Neural progenitor cell (in vitro differentiated cells): ENCODE measurements around the gene FABP1. TPM values are rescaled to one million over a fixed set of nuclear protein-coding genes. Genes with fewer than 3 reads are reported as not detected.

Source experiments
- DNase-seq: peaks from one replicate; pipeline ENCODE4 v3.0.0-alpha.2; 2016; ENCODE audit warnings: low spot score
- H2AFZ ChIP-seq: fragments of 200-600 bp; sonication (generic); replicated peaks from 2 replicates; pipeline ENCODE4 v1.6.1; 2016; ENCODE audit warnings: antibody characterized with exemption
- H3F3A ChIP-seq: fragments of 200-600 bp; sonication (generic); 2 replicates; pipeline ENCODE4 v1.6.1; 2016; ENCODE audit warnings: antibody characterized with exemption, low read depth
- H3K27ac ChIP-seq: fragments of 200-600 bp; sonication (generic); 2 replicates; pipeline ENCODE4 v1.5.1; 2016; ENCODE audit warnings: mild to moderate bottlenecking
- H3K27me3 ChIP-seq: fragments of 200-600 bp; sonication (generic); 2 replicates; pipeline ENCODE4 v1.6.1; 2016; ENCODE audit warnings: mild to moderate bottlenecking, moderate library complexity
- H3K36me3 ChIP-seq: fragments of 200-600 bp; sonication (generic); 2 replicates; pipeline ENCODE4 v1.5.1; 2016
- H3K4me1 ChIP-seq: fragments of 200-600 bp; sonication (generic); 2 replicates; pipeline ENCODE4 v1.6.1; 2016; ENCODE audit warnings: mixed run types
- H3K4me2 ChIP-seq: fragments of 200-600 bp; sonication (generic); 2 replicates; pipeline ENCODE4 v1.6.1; 2016
- H3K4me3 ChIP-seq: fragments of 200-600 bp; sonication (generic); 2 replicates; pipeline ENCODE4 v1.5.1; 2016
- H3K79me2 ChIP-seq: fragments of 200-600 bp; sonication (generic); 2 replicates; pipeline ENCODE4 v1.6.1; 2016; ENCODE audit warnings: low read depth
- H3K9ac ChIP-seq: fragments of 200-600 bp; sonication (generic); 2 replicates; pipeline ENCODE4 v1.6.1; 2016
- H3K9me3 ChIP-seq: fragments of 200-600 bp; sonication (generic); 2 replicates; pipeline ENCODE4 v1.5.1; 2016; ENCODE audit warnings: low read depth
- H4K20me1 ChIP-seq: fragments of 200-600 bp; sonication (generic); 2 replicates; pipeline ENCODE4 v1.6.1; 2016; ENCODE audit warnings: low read depth
- H3K27ac Mint-ChIP-seq: 3 replicates; pipeline ENCODE4 v1.8.0; 2021; ENCODE audit warnings: mixed read lengths
- H3K27me3 Mint-ChIP-seq: 2 replicates; pipeline ENCODE4 v1.8.0; 2022; ENCODE audit warnings: low read depth, mild to moderate bottlenecking, inconsistent platforms, moderate library complexity, mixed read lengths; ENCODE audit not compliant: insufficient read depth
- H3K36me3 Mint-ChIP-seq: 3 replicates; pipeline ENCODE4 v1.8.0; 2021; ENCODE audit warnings: mixed read lengths
- H3K4me1 Mint-ChIP-seq: 3 replicates; pipeline ENCODE4 v1.8.0; 2021; ENCODE audit warnings: mixed read lengths
- H3K4me3 Mint-ChIP-seq: 3 replicates; pipeline ENCODE4 v1.8.0; 2021; ENCODE audit warnings: mild to moderate bottlenecking, moderate library complexity, mixed read lengths
- H3K9me3 Mint-ChIP-seq: 3 replicates; pipeline ENCODE4 v1.8.0; 2020; ENCODE audit warnings: mixed read lengths
- CTCF ChIP-seq: fragments of 200-600 bp; sonication (generic); IDR thresholded peaks from 2 replicates; pipeline ENCODE4 v1.5.1; 2017; ENCODE audit warnings: antibody characterized with exemption, mild to moderate bottlenecking
- EZH2 ChIP-seq: fragments of 200-600 bp; sonication (generic); IDR thresholded peaks from 2 replicates; pipeline ENCODE4 v1.6.1; 2017; ENCODE audit warnings: antibody characterized with exemption, mild to moderate bottlenecking, moderate library complexity
- EZH2phosphoT487 ChIP-seq: fragments of 200-600 bp; sonication (generic); IDR thresholded peaks from 2 replicates; pipeline ENCODE4 v1.6.1; 2017; ENCODE audit warnings: antibody characterized with exemption
- total RNA-seq: library from RNA; depleted of rRNA; stranded (reverse); fragments of >200 nt; gene quantifications from 2 replicates; pipeline ENCODE4 v1.2.3, GENCODE V29; 2015; ENCODE audit warnings: low replicate concordance

The FABP1 gene
- total RNA-seq, 1 donor from 2014 or later, result not detected

GRCh38 chr2:88127638-88127887 lies 299 bp downstream of the FABP1 start:
- TF ChIP-seq EZH2phosphoT487, result no peak
- TF ChIP-seq EZH2, result no peak
- no peak for TF ChIP-seq CTCF
- H3K9me3 ChIP-seq, result no peaks in the 10 kb centered on the region
- no peak overlapping the region for H3K27ac ChIP-seq
- H3K27me3 Mint-ChIP-seq, result peaks cover 17% of the 10 kb centered on the region
- H3K9me3 Mint-ChIP-seq, result no peaks in the 10 kb centered on the region
- no peaks in the 10 kb centered on the region for H3K79me2 ChIP-seq
- no peaks in the 10 kb centered on the region for H3K27me3 ChIP-seq
- no peak overlapping the region for H3K9ac ChIP-seq
- H3K36me3 Mint-ChIP-seq, result no peaks in the 10 kb centered on the region
- H3K4me1 Mint-ChIP-seq, result peaks cover 4% of the 10 kb centered on the region
- H3K36me3 ChIP-seq, result no peaks in the 10 kb centered on the region
- H3K4me3 ChIP-seq, result no peak overlapping the region
- no peak for DNase-seq
- H3K4me1 ChIP-seq, result no peaks in the 10 kb centered on the region
- no peaks in the 10 kb centered on the region for H4K20me1 ChIP-seq
- H3K4me3 Mint-ChIP-seq, result no peak overlapping the region
- no peak overlapping the region for H3K4me2 ChIP-seq
- H3K27ac Mint-ChIP-seq, result no peak overlapping the region
- H2AFZ ChIP-seq, result no peak overlapping the region
- H3F3A ChIP-seq, result no peaks in the 10 kb centered on the region

DNA sequence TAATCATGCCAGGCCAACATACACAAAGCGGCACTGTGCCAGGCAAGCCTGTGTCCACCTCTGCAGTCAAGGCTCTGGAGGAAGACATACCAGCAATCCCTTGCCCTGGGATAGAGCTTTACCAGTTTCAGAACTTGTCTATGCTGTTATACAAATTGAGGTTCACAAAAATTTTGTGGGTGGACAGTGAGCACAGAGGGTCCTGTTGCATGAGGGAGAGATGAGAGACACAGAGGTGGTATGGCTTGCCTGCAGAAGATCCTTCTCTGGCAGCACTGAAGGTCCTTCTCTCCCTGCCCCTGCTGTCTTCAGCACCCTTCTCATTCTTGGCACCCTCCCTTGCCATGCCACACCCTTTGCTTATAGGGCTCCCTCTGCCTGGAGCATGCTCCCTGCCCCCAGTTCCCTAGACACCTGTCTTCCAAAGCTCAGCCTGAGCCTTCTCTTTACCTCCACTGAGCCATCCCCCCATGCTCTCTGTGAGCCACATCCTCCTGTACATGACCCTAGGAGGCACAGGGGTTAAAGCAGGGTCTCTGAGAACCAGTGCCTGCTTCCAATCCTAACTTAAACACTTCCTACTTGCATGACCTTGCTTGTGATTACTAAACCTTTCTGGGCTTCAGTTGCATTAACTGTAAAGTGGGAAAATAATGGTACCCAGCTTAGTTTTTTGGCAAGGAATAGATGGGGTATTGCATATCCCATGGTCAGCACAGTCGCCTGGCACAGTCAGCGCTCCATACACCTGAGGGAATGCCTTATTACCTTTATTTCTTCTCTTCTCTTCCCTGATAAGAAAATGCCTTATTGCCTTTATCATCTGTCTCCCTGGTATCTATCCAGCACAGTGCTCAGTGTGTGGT lies 857 bp downstream of the FABP1 start:
- Histone ChIP-seq H2AFZ (no peak overlapping the region), H3F3A (no peaks in the 10 kb centered on the region), H3K4me3 (no peak overlapping the region), H3K27me3 (no peaks in the 10 kb centered on the region), H3K9ac (no peak overlapping the region), H3K36me3 (no peaks in the 10 kb centered on the region), H3K4me2 (no peak overlapping the region), H4K20me1 (no peaks in the 10 kb centered on the region), H3K4me1 (no peaks in the 10 kb centered on the region), H3K79me2 (no peaks in the 10 kb centered on the region), H3K9me3 (no peaks in the 10 kb centered on the region), H3K27ac (no peak overlapping the region)
- H3K36me3 Mint-ChIP-seq, result no peaks in the 10 kb centered on the region
- no peak overlapping the region for H3K27ac Mint-ChIP-seq
- TF ChIP-seq CTCF (no peak), EZH2 (no peak), EZH2phosphoT487 (no peak)
- H3K9me3 Mint-ChIP-seq, result no peaks in the 10 kb centered on the region
- peaks cover 4% of the 10 kb centered on the region for H3K4me1 Mint-ChIP-seq
- H3K27me3 Mint-ChIP-seq, result peaks cover 17% of the 10 kb centered on the region
- no peak overlapping the region for H3K4me3 Mint-ChIP-seq
- no peak for DNase-seq

DNA sequence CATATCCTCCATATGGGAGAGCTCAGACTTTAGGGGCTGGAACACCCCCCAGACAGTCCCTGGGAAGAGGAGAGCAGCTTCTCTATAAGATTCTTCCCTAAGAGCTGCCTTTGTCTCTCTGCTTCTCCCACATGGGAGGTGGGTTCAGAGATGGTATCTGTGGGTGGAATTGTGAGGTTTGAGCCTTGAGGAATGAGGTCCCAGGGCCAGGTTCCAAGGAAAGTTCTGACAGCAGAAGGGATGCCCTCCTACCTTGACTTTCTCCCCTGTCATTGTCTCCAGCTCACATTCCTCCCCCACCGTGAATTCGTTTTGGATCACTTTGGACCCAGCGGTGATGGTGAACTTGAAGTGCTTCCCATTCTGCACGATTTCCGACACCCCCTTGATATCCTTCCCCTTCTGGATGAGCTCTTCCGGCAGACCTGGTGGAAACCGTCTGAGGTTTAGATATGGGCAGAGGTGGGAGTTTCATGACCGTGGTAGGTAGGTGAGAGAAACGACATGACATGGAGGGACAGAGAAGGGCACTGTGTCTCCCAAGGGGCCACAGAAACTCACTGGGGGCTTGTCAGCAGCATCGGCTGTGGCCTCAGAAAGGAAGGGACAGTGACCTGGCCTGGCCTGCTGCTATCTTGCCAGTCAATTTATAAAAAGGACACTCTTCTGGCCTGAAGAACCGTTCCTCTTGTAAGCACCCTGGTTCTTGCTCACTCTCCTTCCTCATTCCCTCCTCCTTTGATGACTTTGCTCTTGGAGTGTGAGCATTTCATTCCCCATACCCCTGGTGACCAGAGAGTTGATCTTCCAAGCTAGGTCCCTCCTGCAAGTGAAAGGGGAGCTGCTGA lies 1.7 kb downstream of the FABP1 start:
- no peak for TF ChIP-seq EZH2phosphoT487
- no peak for TF ChIP-seq EZH2
- no peak for TF ChIP-seq CTCF
- DNase-seq, result no peak
- Mint-ChIP-seq H3K27ac (no peak overlapping the region), H3K4me1 (peaks cover 4% of the 10 kb centered on the region), H3K9me3 (no peaks in the 10 kb centered on the region), H3K36me3 (no peaks in the 10 kb centered on the region), H3K27me3 (peaks cover 17% of the 10 kb centered on the region), H3K4me3 (no peak overlapping the region)
- H3K79me2 ChIP-seq, result no peaks in the 10 kb centered on the region
- H3K4me2 ChIP-seq, result no peak overlapping the region
- no peak overlapping the region for H2AFZ ChIP-seq
- no peak overlapping the region for H3K9ac ChIP-seq
- H3K9me3 ChIP-seq, result no peaks in the 10 kb centered on the region
- no peaks in the 10 kb centered on the region for H3F3A ChIP-seq
- no peaks in the 10 kb centered on the region for H4K20me1 ChIP-seq
- no peaks in the 10 kb centered on the region for H3K4me1 ChIP-seq
- H3K27ac ChIP-seq, result no peak overlapping the region
- H3K27me3 ChIP-seq, result no peaks in the 10 kb centered on the region
- no peak overlapping the region for H3K4me3 ChIP-seq
- no peaks in the 10 kb centered on the region for H3K36me3 ChIP-seq
